ENCODE results near the gene NT5C2.
"Not testable (repeated sequence)": the region's sequence is repeated elsewhere in the genome, so short reads cannot be mapped to it uniquely, and the experiment has no call there.

Gene NT5C2

DNA sequence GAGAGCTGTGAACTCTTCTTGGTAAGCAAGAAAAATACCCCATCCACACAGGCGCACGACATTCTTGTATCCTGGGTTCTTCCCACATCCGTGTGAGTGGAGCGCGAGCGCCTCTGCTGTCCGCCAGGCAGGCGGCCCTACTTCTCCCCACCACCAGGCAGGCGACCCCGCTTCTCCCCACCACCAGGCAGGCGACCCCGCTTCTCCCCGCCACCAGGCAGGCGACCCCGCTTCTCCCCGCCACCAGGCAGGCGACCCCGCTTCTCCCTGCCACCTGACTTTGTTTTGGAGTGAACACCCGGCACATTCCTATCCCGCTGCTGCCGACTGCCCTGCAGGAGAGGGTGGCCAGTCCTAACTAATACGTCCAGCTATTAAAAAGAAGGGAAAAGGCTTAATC is 120.8 kb downstream of the NT5C2 start:
- no peak for TF ChIP-seq CTCF (IDR thresholded peaks at IDR 0.05; ENCODE audit: poor library complexity, severe bottlenecking)
- Histone ChIP-seq H3K4me3 (ENCODE audit: severe bottlenecking) (no peak overlapping the region), H3K4me1 (ENCODE audit: insufficient read depth, poor library complexity, severe bottlenecking) (no peaks in the 10 kb centered on the region), H3K36me3 (ENCODE audit: low read depth) (no peaks in the 10 kb centered on the region), H3K27ac (ENCODE audit: poor library complexity, severe bottlenecking) (no peak overlapping the region), H3K9me3 (ENCODE audit: severe bottlenecking) (no peaks in the 10 kb centered on the region), H3K27me3 (ENCODE audit: insufficient read depth, poor library complexity, severe bottlenecking) (no peaks in the 10 kb centered on the region)
- DNase-seq (ENCODE audit: low spot score), result no peak
- ATAC-seq (ENCODE audit: low read depth), result no peak

DNA sequence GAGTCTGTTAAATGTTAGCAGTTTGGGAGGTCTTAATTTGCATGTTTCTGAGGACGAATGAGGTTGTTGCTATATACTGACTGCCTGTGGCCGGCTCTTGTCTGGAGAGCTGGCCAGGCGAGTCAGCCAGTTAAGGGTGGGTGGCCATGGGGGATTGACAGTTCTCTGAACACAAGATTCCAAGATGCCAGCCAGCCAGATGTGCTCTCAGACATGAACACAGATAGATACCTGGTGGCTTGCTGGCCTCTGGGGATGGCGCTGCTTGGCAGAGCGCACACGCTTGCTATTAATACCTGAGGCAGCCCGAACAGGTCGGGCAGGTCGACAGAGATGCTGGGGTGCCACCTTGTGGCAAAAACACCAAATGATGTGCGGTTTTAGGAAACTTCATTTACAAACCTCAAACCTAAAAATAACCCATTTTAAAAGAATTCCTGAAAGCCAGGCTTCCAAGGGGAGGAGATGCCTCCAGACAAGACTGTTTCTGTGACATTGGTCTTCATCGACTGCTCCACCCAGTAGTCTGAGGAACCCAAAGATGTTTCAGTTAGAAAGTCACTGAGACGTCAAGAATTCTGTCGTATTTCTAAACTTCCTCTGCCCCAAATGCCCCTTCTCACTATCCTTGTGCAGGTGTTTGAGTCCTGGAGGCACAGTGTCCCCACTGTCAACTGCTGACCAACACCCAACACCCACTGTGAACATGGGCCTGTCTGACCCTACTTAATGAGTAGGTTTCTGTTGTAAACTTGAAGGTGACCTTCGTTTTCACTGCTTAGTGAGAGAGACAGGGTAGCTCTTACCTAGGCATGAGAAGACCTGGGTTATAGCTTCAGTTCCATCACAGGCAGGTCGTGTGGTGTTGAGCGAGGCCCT is 123.4 kb downstream of the NT5C2 start:
- H3K9me3 ChIP-seq (ENCODE audit: severe bottlenecking), result no peaks in the 10 kb centered on the region
- H3K27ac ChIP-seq (ENCODE audit: poor library complexity, severe bottlenecking), result no peak overlapping the region
- ATAC-seq (ENCODE audit: low read depth), result peak; percentile 83
- H3K4me1 ChIP-seq (ENCODE audit: insufficient read depth, poor library complexity, severe bottlenecking), result no peaks in the 10 kb centered on the region
- no peaks in the 10 kb centered on the region for H3K27me3 ChIP-seq (ENCODE audit: insufficient read depth, poor library complexity, severe bottlenecking)
- H3K36me3 ChIP-seq (ENCODE audit: low read depth), result no peaks in the 10 kb centered on the region
- peak; percentile 85 for TF ChIP-seq CTCF (IDR thresholded peaks at IDR 0.05; ENCODE audit: poor library complexity, severe bottlenecking)
- H3K4me3 ChIP-seq (ENCODE audit: severe bottlenecking), result no peak overlapping the region
- no peak for DNase-seq (ENCODE audit: low spot score)

DNA sequence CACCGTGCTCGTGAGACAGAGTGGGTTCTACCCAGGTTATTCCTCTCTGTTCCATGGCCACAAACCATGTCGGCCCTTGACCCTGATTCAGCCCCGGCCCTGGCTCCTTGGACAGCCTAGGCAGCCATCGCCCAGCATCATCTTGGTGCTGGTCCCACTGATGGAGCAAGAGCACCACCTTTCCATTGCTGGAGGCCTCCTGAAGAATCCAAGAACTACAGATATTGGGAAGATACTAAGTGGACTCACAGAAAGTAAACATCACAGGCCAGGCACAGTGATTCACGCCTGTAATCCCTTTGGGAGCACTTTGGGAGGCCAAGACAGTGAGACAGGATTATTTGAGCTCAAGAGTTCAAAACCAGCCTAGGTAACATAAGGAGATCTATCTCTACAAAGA is 125.1 kb downstream of the NT5C2 start:
- DNase-seq (ENCODE audit: low spot score) (no peak), ATAC-seq (ENCODE audit: low read depth) (no peak)
- TF ChIP-seq CTCF (IDR thresholded peaks at IDR 0.05; ENCODE audit: poor library complexity, severe bottlenecking), result no peak
- Histone ChIP-seq H3K9me3 (ENCODE audit: severe bottlenecking) (no peaks in the 10 kb centered on the region), H3K4me3 (ENCODE audit: severe bottlenecking) (no peak overlapping the region), H3K27ac (ENCODE audit: poor library complexity, severe bottlenecking) (no peak overlapping the region), H3K27me3 (ENCODE audit: insufficient read depth, poor library complexity, severe bottlenecking) (no peaks in the 10 kb centered on the region), H3K36me3 (ENCODE audit: low read depth) (no peaks in the 10 kb centered on the region), H3K4me1 (ENCODE audit: insufficient read depth, poor library complexity, severe bottlenecking) (no peaks in the 10 kb centered on the region)

DNA sequence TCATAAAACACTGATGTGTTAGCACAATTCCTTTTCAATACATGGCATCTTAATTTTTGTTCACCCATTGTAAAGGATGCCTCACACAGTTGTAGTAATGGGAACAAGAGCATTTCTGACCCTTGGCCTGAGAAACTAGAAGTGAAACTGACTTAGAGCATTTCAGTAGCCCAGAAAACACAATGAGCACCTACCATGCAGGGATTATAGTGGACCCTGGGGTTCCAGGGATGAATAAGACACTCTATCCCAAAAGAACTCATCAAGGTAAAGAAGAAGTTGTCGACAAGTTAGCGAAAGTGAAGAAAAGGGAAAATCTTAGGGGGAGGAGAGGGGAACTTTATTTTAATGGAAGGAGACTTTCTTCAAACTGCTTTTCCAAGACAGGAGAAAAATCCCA is 125.6 kb downstream of the NT5C2 start:
- DNase-seq (ENCODE audit: low spot score) (no peak), ATAC-seq (ENCODE audit: low read depth) (no peak)
- Histone ChIP-seq H3K36me3 (ENCODE audit: low read depth) (no peaks in the 10 kb centered on the region), H3K27me3 (ENCODE audit: insufficient read depth, poor library complexity, severe bottlenecking) (no peaks in the 10 kb centered on the region), H3K4me1 (ENCODE audit: insufficient read depth, poor library complexity, severe bottlenecking) (no peaks in the 10 kb centered on the region), H3K4me3 (ENCODE audit: severe bottlenecking) (no peak overlapping the region), H3K9me3 (ENCODE audit: severe bottlenecking) (no peaks in the 10 kb centered on the region), H3K27ac (ENCODE audit: poor library complexity, severe bottlenecking) (no peak overlapping the region)
- no peak for TF ChIP-seq CTCF (IDR thresholded peaks at IDR 0.05; ENCODE audit: poor library complexity, severe bottlenecking)

- not testable (repeated sequence) for H3K27ac ChIP-seq (ENCODE audit: poor library complexity, severe bottlenecking); H3K4me1 ChIP-seq (ENCODE audit: insufficient read depth, poor library complexity, severe bottlenecking); H3K27me3 ChIP-seq (ENCODE audit: insufficient read depth, poor library complexity, severe bottlenecking); H3K4me3 ChIP-seq (ENCODE audit: severe bottlenecking); H3K9me3 ChIP-seq (ENCODE audit: severe bottlenecking); H3K36me3 ChIP-seq (ENCODE audit: low read depth); DNase-seq (ENCODE audit: low spot score); ATAC-seq (ENCODE audit: low read depth)
These were observed 126.0 kb downstream of the NT5C2 start for GRCh38 chr10:103067099-103067477.
